GM12878 (cell line): ENCODE measurements around the gene GREB1. TPM values are rescaled to one million over a fixed set of nuclear protein-coding genes. Genes with fewer than 3 reads are reported as not detected.

Experiments
- ATAC-seq: fragments of 200-7000 bp; cut with Tn5 transposase; 3 replicates; pipeline ENCODE4 v1.9.1; 2020; ENCODE audit warnings: mild to moderate bottlenecking, moderate library complexity
- BruUV-seq: library from RNA; stranded (reverse); fragments of 400-500 nt; replicated peaks from 2 replicates; lab custom pipeline; 2021; lab: Mats Ljungman, UMichigan
- CTCF ChIA-PET: fragments of 300-600 bp; sonication (Branson Sonifier 250); formaldehyde crosslinking; extraction: SDS; loops from one replicate; lab custom pipeline; 2021; ENCODE audit warnings: inconsistent platforms; lab: Yijun Ruan, JAX
- POLR2A ChIA-PET: fragments of 350-600 bp; formaldehyde crosslinking; extraction: SDS; loops from one replicate; lab custom pipeline; 2021; ENCODE audit warnings: inconsistent platforms; lab: Charles Lee
- RAD21 ChIA-PET: fragments of 300-600 bp; sonication (Branson Sonifier 250); formaldehyde crosslinking; loops from one replicate; lab custom pipeline; 2023; ENCODE audit warnings: antibody characterized with exemption; ENCODE audit not compliant: unreplicated experiment; lab: Charles Lee
- SMC1A ChIA-PET: fragments of 300-600 bp; sonication (Branson Sonifier 250); formaldehyde crosslinking; loops from one replicate; lab custom pipeline; 2023; ENCODE audit not compliant: unreplicated experiment, uncharacterized antibody; lab: Charles Lee
- DNase-seq: peaks from one replicate; pipeline ENCODE4 v3.0.0-alpha.2; 2011; ENCODE audit warnings: low read depth, low spot score
- FAIRE-seq: peaks from 3 replicates; lab custom pipeline; 2011; peaks lifted over from hg19 to GRCh38; lab: Jason Lieb, UNC
- H2AFZ ChIP-seq: 2 replicates; pipeline ENCODE4 v1.6.0; 2011; ENCODE audit warnings: low read depth, low read length, control low read depth; ENCODE audit not compliant: control insufficient read depth
- H3K27ac ChIP-seq: 2 replicates; pipeline ENCODE4 v1.5.1; 2011; ENCODE audit warnings: control low read depth; ENCODE audit not compliant: control insufficient read depth, insufficient read depth
- H3K27me3 ChIP-seq, 2 experiments: replicated peaks in 1 of 2; 2 replicates each; pipeline versions ENCODE4 v1.6.0 to v1.6.1; 2011; ENCODE audit warnings: low read length in 1 of 2; ENCODE audit not compliant: control insufficient read depth in 2 of 2, insufficient read depth in 2 of 2
- H3K36me3 ChIP-seq, 2 experiments: 2 replicates each; pipeline ENCODE4 v1.5.1; 2011; ENCODE audit warnings: low read length in 1 of 2; ENCODE audit not compliant: control insufficient read depth in 2 of 2, insufficient read depth in 2 of 2
- H3K4me1 ChIP-seq: 2 replicates; pipeline ENCODE4 v1.6.1; 2011; ENCODE audit warnings: mild to moderate bottlenecking, low read length, moderate library complexity, mixed read lengths; ENCODE audit not compliant: control insufficient read depth, insufficient read depth
- H3K4me2 ChIP-seq: 2 replicates; pipeline ENCODE4 v1.6.0; 2011; ENCODE audit warnings: control low read depth; ENCODE audit not compliant: control insufficient read depth, insufficient read depth
- H3K4me3 ChIP-seq: fragments of 200-600 bp; sonication (generic); 2 replicates; pipeline ENCODE4 v1.5.1; 2016
- H3K79me2 ChIP-seq: 2 replicates; pipeline ENCODE4 v1.6.0; 2011; ENCODE audit warnings: low read length; ENCODE audit not compliant: control insufficient read depth, insufficient read depth
- H3K9ac ChIP-seq: 2 replicates; pipeline ENCODE4 v1.8.0; 2011; ENCODE audit warnings: low read length, control low read depth, mixed read lengths; ENCODE audit not compliant: control insufficient read depth, insufficient read depth
- H3K9me3 ChIP-seq: replicated peaks from 3 replicates; pipeline ENCODE4 v1.5.1; 2011; ENCODE audit warnings: mild to moderate bottlenecking, low read length; ENCODE audit not compliant: control insufficient read depth, insufficient read depth
- H4K20me1 ChIP-seq: 2 replicates; pipeline ENCODE4 v1.6.0; 2011; ENCODE audit not compliant: control insufficient read depth, insufficient read depth
- BACH1 ChIP-seq: fragments of 450-650 bp; IDR thresholded peaks from 2 replicates; pipeline ENCODE4 v1.6.1; 2017; ENCODE audit warnings: mild to moderate bottlenecking, borderline replicate concordance
- IKZF2 ChIP-seq, 2 experiments: fragments of 450-650 bp; IDR thresholded peaks; 2 replicates each; pipeline ENCODE4 v1.6.1; 2017; ENCODE audit warnings: mild to moderate bottlenecking in 2 of 2, moderate library complexity in 2 of 2
- NBN ChIP-seq: fragments of 450-650 bp; IDR thresholded peaks from 2 replicates; pipeline ENCODE4 v1.6.1; 2016
- RAD21 ChIP-seq: IDR thresholded peaks from 2 replicates; pipeline ENCODE4 v1.6.1; 2011; ENCODE audit warnings: mild to moderate bottlenecking, low read depth, low read length, moderate library complexity; ENCODE audit not compliant: insufficient read depth
- RB1 ChIP-seq: fragments of 450-650 bp; formaldehyde crosslinking; IDR thresholded peaks from 2 replicates; pipeline ENCODE4 v1.6.1; 2017; ENCODE audit warnings: mild to moderate bottlenecking, borderline replicate concordance
- SMAD5 ChIP-seq: IDR thresholded peaks from 2 replicates; pipeline ENCODE4 v1.6.1; 2016; ENCODE audit warnings: antibody characterized with exemption, low read depth
- SUPT20H ChIP-seq: IDR thresholded peaks from 2 replicates; pipeline ENCODE4 v1.6.1; 2011; ENCODE audit warnings: low read depth, mild to moderate bottlenecking, low read length, moderate library complexity, borderline replicate concordance; ENCODE audit not compliant: control insufficient read depth
- SUZ12 ChIP-seq: fragments of 200-600 bp; sonication (generic); IDR thresholded peaks from one replicate; pipeline ENCODE4 v1.6.1; 2018; ENCODE audit warnings: antibody characterized with exemption, mild to moderate bottlenecking; ENCODE audit not compliant: unreplicated experiment
- TBL1XR1 ChIP-seq: IDR thresholded peaks from 2 replicates; pipeline ENCODE4 v1.6.1; 2012; ENCODE audit warnings: low read depth, low read length, improper control_type of control experiment
- TCF3 ChIP-seq: IDR thresholded peaks from 2 replicates; pipeline ENCODE4 v1.6.1; 2012; ENCODE audit warnings: low read depth, mild to moderate bottlenecking, low read length, borderline replicate concordance; ENCODE audit not compliant: insufficient read depth
- WRNIP1 ChIP-seq: IDR thresholded peaks from 2 replicates; pipeline ENCODE4 v1.6.1; 2011; ENCODE audit warnings: low read depth, low read length, improper control_type of control experiment, borderline replicate concordance
- WGBS: methylation state at CpG from one replicate; pipeline ENCODE4 v1.1.6; 2016; ENCODE audit warnings: low lambda C conversion rate; ENCODE audit not compliant: insufficient replicate concordance, insufficient coverage; ENCODE audit errors: missing lambda C conversion rate; 5-methylcytosine and 5-hydroxymethylcytosine counted together
- in situ Hi-C: fragments of 300-500 bp; cut with MboI; formaldehyde crosslinking; loops from 9 replicates; pipeline ENCODE4 v1.14.3; 2018; ENCODE audit warnings: mixed read lengths
- intact Hi-C: fragments of 100-400 bp; cut with micrococcal nuclease; formaldehyde crosslinking; loops from one replicate; pipeline ENCODE4 v1.14.2; 2022; ENCODE audit not compliant: unreplicated experiment
- polyA plus RNA-seq, 11 experiments: library from polyadenylated mRNA; depleted of rRNA in 4 of 11; unstranded in 6 of 11; stranded (reverse) in 5 of 11; fragments of >200 nt; fragmentation: Nextera tagmentation in 4 of 11; fragmentation: Illumina TruSeq in 1 of 11; extraction: Ambion mirVana in 4 of 11; extraction: Trizol in 1 of 11; gene quantifications; 1 replicate in 1 of 11; 2 replicates in 10 of 11; pipeline versions ENCODE4 v1.2.1 to v1.2.3, GENCODE V29; 2011 to 2016; ENCODE audit warnings: inconsistent platforms in 2 of 11, missing spikeins in 2 of 11, low read depth in 1 of 11
- total RNA-seq, 4 experiments: library from RNA; depleted of rRNA in 3 of 4; stranded (reverse); fragments of >200 nt in 3 of 4; fragmentation: Illumina TruSeq in 1 of 4; extraction: Trizol in 1 of 4; gene quantifications; 2 replicates each; pipeline versions ENCODE4 v1.2.1 to v1.2.3, GENCODE V29; 2013 to 2021
- TF ChIP-seq, protein P1 (sequence below): fragments of 150-350 bp; IDR thresholded peaks from 2 replicates; pipeline ENCODE4 v1.6.1; 2016; ENCODE audit warnings: low read depth, low read length
- TF ChIP-seq, protein P2 (sequence below): fragments of 450-650 bp; formaldehyde crosslinking; IDR thresholded peaks from 2 replicates; pipeline ENCODE4 v1.5.0; 2022; ENCODE audit warnings: mild to moderate bottlenecking, missing genetic modification characterization
- TF ChIP-seq, protein P3 (sequence below): fragments of 450-650 bp; IDR thresholded peaks from 2 replicates; pipeline ENCODE4 v1.6.1; 2017; ENCODE audit warnings: borderline replicate concordance
- TF ChIP-seq, protein P4 (sequence below): IDR thresholded peaks from 2 replicates; pipeline ENCODE4 v1.6.1; 2011; ENCODE audit warnings: low read depth, mild to moderate bottlenecking, low read length, moderate library complexity, borderline replicate concordance; ENCODE audit errors: extremely low read depth

The GREB1 gene
- total and polyA plus RNA-seq, 10 of the 15 experiments (the other 5 are each of a cell fraction or from before 2014, with no cell fraction given), result 0.09 to 2.1 (median 0.37) TPM; not detected in 1

DNA sequence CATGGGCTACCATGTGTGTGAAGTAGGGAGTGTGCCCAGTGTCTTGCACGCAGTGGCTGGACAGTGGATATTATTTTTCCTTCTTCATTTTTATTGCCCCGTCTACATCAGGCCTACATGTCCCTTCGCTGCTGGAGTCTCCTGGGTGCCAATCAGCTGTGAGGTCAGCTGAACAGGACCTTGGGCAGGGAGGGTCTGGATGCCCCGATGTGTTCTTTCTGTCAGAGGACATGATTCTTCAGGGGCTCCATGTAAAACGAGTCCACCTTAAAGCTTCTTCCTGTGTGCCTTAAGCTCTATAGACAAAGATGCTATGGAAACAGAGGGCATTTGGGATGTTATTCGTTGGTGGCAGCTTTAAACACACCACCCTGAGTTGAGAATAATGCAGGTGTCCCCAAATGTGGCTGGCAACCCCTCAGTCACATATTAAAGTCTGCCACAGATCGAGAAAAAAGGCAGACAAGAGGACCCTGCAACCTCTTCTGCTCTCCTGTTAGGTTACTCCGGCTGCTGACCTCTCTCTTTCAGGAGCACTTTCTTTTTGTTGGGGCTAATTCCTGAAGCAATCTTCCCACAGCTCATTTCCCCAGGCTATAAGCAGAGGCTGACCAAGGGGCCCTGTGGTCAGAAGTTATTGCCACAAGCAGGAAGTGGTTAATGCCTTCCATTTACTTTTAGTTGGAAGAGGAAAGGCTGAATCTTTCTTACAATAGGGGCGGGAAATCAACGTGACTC, 20.0 kb downstream of the GREB1 start:
- BruUV-seq, result no TSS peak
- DNase-seq, result no peak
- no peaks in the 10 kb centered on the region for H3K79me2 ChIP-seq
- ATAC-seq, result no peak; the same call in 1 of the 3 replicates
- ChIA-PET SMC1A (interaction anchor here (0.7 kb wide), 2 partner anchors 14 to 314 kb away, joined by 3 read pairs; no protein-coding TSS in a partner anchor), RAD21 (interaction anchor here (0.7 kb wide), 1 partner anchor 34 kb away, joined by 3 read pairs; no protein-coding TSS in a partner anchor), POLR2A (no interaction called here), CTCF (no interaction called here)
- H3K27me3 ChIP-seq, result no peaks in the 10 kb centered on the region; a peak in 1 of 4 replicates
- no peak overlapping the region for H2AFZ ChIP-seq
- WGBS, result 39% methylated on average over 10 of the region's 10 CpGs
- no peaks in the 10 kb centered on the region for H3K9me3 ChIP-seq
- H4K20me1 ChIP-seq, result no peaks in the 10 kb centered on the region
- no peaks in the 10 kb centered on the region for H3K4me1 ChIP-seq
- H3K36me3 ChIP-seq, result no peaks in the 10 kb centered on the region
- no peak for FAIRE-seq
- H3K4me3 ChIP-seq, result no peak overlapping the region
- no peak overlapping the region for H3K9ac ChIP-seq
- no peak overlapping the region for H3K27ac ChIP-seq
- in situ Hi-C loops, result no loop called here
- H3K4me2 ChIP-seq, result no peak overlapping the region
- intact Hi-C loops, result no loop called here
- TF ChIP-seq NBN (no peak), SUPT20H (no peak), IKZF2 (IDR thresholded peaks at IDR 0.05) (no peak), TBL1XR1 (no peak), SMAD5 (no peak), WRNIP1 (no peak), RB1 (no peak), RAD21 (no peak), BACH1 (no peak), TCF3 (no peak), SUZ12 (no peak)
- TF ChIP-seq, protein P1, sequence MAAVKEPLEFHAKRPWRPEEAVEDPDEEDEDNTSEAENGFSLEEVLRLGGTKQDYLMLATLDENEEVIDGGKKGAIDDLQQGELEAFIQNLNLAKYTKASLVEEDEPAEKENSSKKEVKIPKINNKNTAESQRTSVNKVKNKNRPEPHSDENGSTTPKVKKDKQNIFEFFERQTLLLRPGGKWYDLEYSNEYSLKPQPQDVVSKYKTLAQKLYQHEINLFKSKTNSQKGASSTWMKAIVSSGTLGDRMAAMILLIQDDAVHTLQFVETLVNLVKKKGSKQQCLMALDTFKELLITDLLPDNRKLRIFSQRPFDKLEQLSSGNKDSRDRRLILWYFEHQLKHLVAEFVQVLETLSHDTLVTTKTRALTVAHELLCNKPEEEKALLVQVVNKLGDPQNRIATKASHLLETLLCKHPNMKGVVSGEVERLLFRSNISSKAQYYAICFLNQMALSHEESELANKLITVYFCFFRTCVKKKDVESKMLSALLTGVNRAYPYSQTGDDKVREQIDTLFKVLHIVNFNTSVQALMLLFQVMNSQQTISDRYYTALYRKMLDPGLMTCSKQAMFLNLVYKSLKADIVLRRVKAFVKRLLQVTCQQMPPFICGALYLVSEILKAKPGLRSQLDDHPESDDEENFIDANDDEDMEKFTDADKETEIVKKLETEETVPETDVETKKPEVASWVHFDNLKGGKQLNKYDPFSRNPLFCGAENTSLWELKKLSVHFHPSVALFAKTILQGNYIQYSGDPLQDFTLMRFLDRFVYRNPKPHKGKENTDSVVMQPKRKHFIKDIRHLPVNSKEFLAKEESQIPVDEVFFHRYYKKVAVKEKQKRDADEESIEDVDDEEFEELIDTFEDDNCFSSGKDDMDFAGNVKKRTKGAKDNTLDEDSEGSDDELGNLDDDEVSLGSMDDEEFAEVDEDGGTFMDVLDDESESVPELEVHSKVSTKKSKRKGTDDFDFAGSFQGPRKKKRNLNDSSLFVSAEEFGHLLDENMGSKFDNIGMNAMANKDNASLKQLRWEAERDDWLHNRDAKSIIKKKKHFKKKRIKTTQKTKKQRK, result no peak
- TF ChIP-seq, protein P2, sequence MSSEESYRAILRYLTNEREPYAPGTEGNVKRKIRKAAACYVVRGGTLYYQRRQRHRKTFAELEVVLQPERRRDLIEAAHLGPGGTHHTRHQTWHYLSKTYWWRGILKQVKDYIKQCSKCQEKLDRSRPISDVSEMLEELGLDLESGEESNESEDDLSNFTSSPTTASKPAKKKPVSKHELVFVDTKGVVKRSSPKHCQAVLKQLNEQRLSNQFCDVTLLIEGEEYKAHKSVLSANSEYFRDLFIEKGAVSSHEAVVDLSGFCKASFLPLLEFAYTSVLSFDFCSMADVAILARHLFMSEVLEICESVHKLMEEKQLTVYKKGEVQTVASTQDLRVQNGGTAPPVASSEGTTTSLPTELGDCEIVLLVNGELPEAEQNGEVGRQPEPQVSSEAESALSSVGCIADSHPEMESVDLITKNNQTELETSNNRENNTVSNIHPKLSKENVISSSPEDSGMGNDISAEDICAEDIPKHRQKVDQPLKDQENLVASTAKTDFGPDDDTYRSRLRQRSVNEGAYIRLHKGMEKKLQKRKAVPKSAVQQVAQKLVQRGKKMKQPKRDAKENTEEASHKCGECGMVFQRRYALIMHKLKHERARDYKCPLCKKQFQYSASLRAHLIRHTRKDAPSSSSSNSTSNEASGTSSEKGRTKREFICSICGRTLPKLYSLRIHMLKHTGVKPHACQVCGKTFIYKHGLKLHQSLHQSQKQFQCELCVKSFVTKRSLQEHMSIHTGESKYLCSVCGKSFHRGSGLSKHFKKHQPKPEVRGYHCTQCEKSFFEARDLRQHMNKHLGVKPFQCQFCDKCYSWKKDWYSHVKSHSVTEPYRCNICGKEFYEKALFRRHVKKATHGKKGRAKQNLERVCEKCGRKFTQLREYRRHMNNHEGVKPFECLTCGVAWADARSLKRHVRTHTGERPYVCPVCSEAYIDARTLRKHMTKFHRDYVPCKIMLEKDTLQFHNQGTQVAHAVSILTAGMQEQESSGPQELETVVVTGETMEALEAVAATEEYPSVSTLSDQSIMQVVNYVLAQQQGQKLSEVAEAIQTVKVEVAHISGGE (CRISPR knock-in tag), result no peak
- TF ChIP-seq, protein P3, sequence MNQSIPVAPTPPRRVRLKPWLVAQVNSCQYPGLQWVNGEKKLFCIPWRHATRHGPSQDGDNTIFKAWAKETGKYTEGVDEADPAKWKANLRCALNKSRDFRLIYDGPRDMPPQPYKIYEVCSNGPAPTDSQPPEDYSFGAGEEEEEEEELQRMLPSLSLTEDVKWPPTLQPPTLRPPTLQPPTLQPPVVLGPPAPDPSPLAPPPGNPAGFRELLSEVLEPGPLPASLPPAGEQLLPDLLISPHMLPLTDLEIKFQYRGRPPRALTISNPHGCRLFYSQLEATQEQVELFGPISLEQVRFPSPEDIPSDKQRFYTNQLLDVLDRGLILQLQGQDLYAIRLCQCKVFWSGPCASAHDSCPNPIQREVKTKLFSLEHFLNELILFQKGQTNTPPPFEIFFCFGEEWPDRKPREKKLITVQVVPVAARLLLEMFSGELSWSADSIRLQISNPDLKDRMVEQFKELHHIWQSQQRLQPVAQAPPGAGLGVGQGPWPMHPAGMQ, result no peak
- TF ChIP-seq, protein P4, sequence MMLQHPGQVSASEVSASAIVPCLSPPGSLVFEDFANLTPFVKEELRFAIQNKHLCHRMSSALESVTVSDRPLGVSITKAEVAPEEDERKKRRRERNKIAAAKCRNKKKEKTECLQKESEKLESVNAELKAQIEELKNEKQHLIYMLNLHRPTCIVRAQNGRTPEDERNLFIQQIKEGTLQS, result no peak
